ENCODE results near the gene HOGA1. TPM values are rescaled to one million over a fixed set of nuclear protein-coding genes. Genes with fewer than 3 reads are reported as not detected.

The HOGA1 gene
- total and polyA plus RNA-seq, 2 of the 13 experiments (the other 11 are each of a cell fraction or from before 2014, with no cell fraction given) = 7.6 to 19.5 TPM

DNA sequence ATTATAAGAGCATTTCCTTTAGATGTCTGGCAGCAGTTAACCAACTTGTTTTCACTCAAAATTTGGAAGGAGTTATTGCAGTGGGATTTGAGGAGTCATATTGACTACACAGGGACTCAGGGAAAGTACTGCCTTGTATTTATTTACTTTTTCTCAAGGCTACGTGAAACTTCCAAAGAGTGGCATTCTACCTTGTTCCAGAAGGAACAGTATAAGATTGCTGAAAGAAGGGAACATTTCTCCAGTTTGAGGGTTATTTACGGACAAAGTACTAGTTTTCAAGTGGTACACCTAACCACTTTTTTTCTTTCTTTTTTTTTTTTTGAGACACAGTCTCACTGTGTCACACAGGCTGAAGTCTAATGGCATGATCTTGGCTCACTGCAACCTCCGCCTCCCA is 44.0 kb downstream of the HOGA1 start:
- ChIA-PET CTCF (ENCODE audit: low intra/inter-chr PET ratio, low total read pairs) (no interaction called here), POLR2A (interaction anchor here (1.0 kb wide), 1 partner anchor 59 kb away, joined by 3 read pairs; the partner anchor contains the start of gene AVPI1)
- H3K27me3 ChIP-seq (ENCODE audit: control insufficient read depth in 1 of 2, insufficient read depth in 2 of 2, low read length in 2 of 2) = no peaks in the 10 kb centered on the region
- BruUV-seq (replicated peaks) = no TSS peak
- WGBS (ENCODE audit: low lambda C conversion rate) = 60% methylated on average over 3 of the region's 3 CpGs
- H3K79me2 ChIP-seq (ENCODE audit: insufficient read depth, low read length) = no peaks in the 10 kb centered on the region
- no peak overlapping the region for H3K4me3 ChIP-seq (replicated peaks in 1 of 3; ENCODE audit: insufficient read depth in 1 of 3, low read depth in 2 of 3, low read length in 3 of 3)
- no peaks in the 10 kb centered on the region for H3K9me3 ChIP-seq (ENCODE audit: low read length)
- H3K36me3 ChIP-seq (replicated peaks in 1 of 2; ENCODE audit: control insufficient read depth in 1 of 2, insufficient read depth in 2 of 2, low read length in 2 of 2) = no peaks in the 10 kb centered on the region
- H3K4me1 ChIP-seq (ENCODE audit: insufficient read depth, low read length) = peaks cover 38% of the 10 kb centered on the region
- ATAC-seq = no peak
- no peak overlapping the region for H3K4me2 ChIP-seq (ENCODE audit: low read depth, low read length)
- no peak for DNase-seq (ENCODE audit: low spot score)
- H3K27ac ChIP-seq (ENCODE audit: extremely low read length, insufficient read depth, low read length) = no peak overlapping the region
- TF ChIP-seq RBAK (CRISPR knock-in tag; IDR thresholded peaks at IDR 0.05) = no peak
- no peak for TF ChIP-seq GATA4 (IDR thresholded peaks at IDR 0.05; ENCODE audit: borderline replicate concordance, low read depth)
- TF ChIP-seq, protein P1, sequence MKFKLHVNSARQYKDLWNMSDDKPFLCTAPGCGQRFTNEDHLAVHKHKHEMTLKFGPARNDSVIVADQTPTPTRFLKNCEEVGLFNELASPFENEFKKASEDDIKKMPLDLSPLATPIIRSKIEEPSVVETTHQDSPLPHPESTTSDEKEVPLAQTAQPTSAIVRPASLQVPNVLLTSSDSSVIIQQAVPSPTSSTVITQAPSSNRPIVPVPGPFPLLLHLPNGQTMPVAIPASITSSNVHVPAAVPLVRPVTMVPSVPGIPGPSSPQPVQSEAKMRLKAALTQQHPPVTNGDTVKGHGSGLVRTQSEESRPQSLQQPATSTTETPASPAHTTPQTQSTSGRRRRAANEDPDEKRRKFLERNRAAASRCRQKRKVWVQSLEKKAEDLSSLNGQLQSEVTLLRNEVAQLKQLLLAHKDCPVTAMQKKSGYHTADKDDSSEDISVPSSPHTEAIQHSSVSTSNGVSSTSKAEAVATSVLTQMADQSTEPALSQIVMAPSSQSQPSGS (CRISPR knock-in tag; IDR thresholded peaks at IDR 0.05) = no peak
- TF ChIP-seq EZH2 (conservative IDR thresholded peaks at IDR 0.05; ENCODE audit: low read depth, low read length) = no peak
- TF ChIP-seq HMG20B (CRISPR knock-in tag; conservative IDR thresholded peaks at IDR 0.05) = no peak
- TF ChIP-seq SYNCRIP (IDR thresholded peaks at IDR 0.05; ENCODE audit: insufficient read depth, low read depth, low read length) = no peak
- TF ChIP-seq MAF1 (CRISPR knock-in tag; IDR thresholded peaks at IDR 0.05; ENCODE audit: borderline replicate concordance) = no peak
- no peak for TF ChIP-seq MBNL3 (CRISPR knock-in tag; conservative IDR thresholded peaks at IDR 0.05)
- TF ChIP-seq ZNF17 (CRISPR knock-in tag; IDR thresholded peaks at IDR 0.05) = no peak
- TF ChIP-seq, protein P2, sequence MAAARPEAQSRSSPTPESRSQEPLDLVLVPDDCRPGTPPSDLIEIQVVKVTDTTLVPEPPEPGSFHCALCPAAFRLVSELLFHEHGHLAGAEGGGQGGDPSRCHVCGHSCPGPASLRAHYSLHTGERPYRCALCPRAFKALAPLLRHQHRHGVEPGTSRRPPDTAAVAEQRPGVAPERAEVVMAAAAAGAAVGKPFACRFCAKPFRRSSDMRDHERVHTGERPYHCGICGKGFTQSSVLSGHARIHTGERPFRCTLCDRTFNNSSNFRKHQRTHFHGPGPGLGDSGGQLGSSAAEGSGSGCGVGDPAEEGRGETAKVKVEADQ (CRISPR knock-in tag; IDR thresholded peaks at IDR 0.05; ENCODE audit: borderline replicate concordance) = no peak
- TF ChIP-seq GATAD2A (CRISPR knock-in tag; IDR thresholded peaks at IDR 0.05) = no peak
- TF ChIP-seq SMYD3 (CRISPR knock-in tag; IDR thresholded peaks at IDR 0.05) = no peak
- TF ChIP-seq, protein P3, sequence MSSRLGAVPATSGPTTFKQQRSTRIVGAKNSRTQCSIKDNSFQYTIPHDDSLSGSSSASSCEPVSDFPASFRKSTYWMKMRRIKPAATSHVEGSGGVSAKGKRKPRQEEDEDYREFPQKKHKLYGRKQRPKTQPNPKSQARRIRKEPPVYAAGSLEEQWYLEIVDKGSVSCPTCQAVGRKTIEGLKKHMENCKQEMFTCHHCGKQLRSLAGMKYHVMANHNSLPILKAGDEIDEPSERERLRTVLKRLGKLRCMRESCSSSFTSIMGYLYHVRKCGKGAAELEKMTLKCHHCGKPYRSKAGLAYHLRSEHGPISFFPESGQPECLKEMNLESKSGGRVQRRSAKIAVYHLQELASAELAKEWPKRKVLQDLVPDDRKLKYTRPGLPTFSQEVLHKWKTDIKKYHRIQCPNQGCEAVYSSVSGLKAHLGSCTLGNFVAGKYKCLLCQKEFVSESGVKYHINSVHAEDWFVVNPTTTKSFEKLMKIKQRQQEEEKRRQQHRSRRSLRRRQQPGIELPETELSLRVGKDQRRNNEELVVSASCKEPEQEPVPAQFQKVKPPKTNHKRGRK (CRISPR knock-in tag; IDR thresholded peaks at IDR 0.05) = no peak
- TF ChIP-seq ZMAT3 (CRISPR knock-in tag; conservative IDR thresholded peaks at IDR 0.05) = no peak
- FAIRE-seq = no peak
- no peak overlapping the region for H3K9ac ChIP-seq (ENCODE audit: insufficient read depth, low read depth, low read length)
- H4K20me1 ChIP-seq (ENCODE audit: insufficient read depth, low read length) = no peaks in the 10 kb centered on the region
- intact Hi-C loops (cut with micrococcal nuclease; ENCODE audit: unreplicated experiment) (no loop called here), in situ Hi-C loops (cut with HindIII; ENCODE audit: extremely low pct_ligation_motif_present, low pct_unique_long_range_greater_than_20kb) (no loop called here)
- no peak overlapping the region for H2AFZ ChIP-seq (ENCODE audit: low read length)

Data from HepG2 (cell line).